IMR-90 (cell line): Measurements from ENCODE around the gene PALM. TPM values are rescaled to one million over a fixed set of nuclear protein-coding genes. Genes with fewer than 3 reads are reported as not detected.
"Not testable (repeated sequence)": the region's sequence is repeated elsewhere in the genome, so short reads cannot be mapped to it uniquely, and the experiment has no call there.

Experiments used
- ATAC-seq: fragments of 200-7000 bp; cut with Tn5 transposase; 2 replicates; pipeline ENCODE4 v1.9.1; 2020; ENCODE audit warnings: low read depth, mild to moderate bottlenecking, moderate library complexity
- BruUV-seq: library from RNA; stranded (reverse); fragments of 400-500 nt; replicated peaks from 2 replicates; lab custom pipeline; 2021; lab: Mats Ljungman, UMichigan
- CTCF ChIA-PET: fragments of 300-600 bp; formaldehyde crosslinking; extraction: SDS; loops from one replicate; lab custom pipeline; 2021; ENCODE audit warnings: antibody characterized with exemption; lab: Yijun Ruan, JAX
- POLR2A ChIA-PET: fragments of 300-600 bp; sonication (Branson Sonifier 250); formaldehyde crosslinking; loops from one replicate; lab custom pipeline; 2022; ENCODE audit warnings: antibody characterized with exemption; ENCODE audit not compliant: unreplicated experiment; lab: Charles Lee
- DNase-seq: peaks from one replicate; pipeline ENCODE4 v3.0.0; 2013
- H2AFZ ChIP-seq: replicated peaks from 2 replicates; pipeline ENCODE3; 2013; ENCODE audit warnings: low read length, mild to moderate bottlenecking; ENCODE audit not compliant: poor library complexity
- H2AK5ac ChIP-seq: 2 replicates; pipeline ENCODE4 v1.6.1; 2013; ENCODE audit warnings: low read depth, low read length, inconsistent platforms
- H2AK9ac ChIP-seq: replicated peaks from 2 replicates; pipeline ENCODE3; 2013; ENCODE audit warnings: mild to moderate bottlenecking, low read depth, low read length, moderate library complexity; ENCODE audit not compliant: poor library complexity
- H2BK120ac ChIP-seq: 2 replicates; pipeline ENCODE4 v1.6.1; 2013; ENCODE audit warnings: low read depth, low read length, inconsistent platforms
- H2BK15ac ChIP-seq: 3 replicates; pipeline ENCODE4 v1.6.1; 2013; ENCODE audit warnings: low read depth, low read length, inconsistent platforms
- H2BK20ac ChIP-seq: 2 replicates; pipeline ENCODE4 v1.6.1; 2013; ENCODE audit warnings: low read depth, mild to moderate bottlenecking, inconsistent platforms, low read length, moderate library complexity
- H2BK5ac ChIP-seq: 2 replicates; pipeline ENCODE4 v1.6.1; 2013; ENCODE audit warnings: mild to moderate bottlenecking, low read depth, low read length, inconsistent platforms; ENCODE audit not compliant: poor library complexity, severe bottlenecking
- H3K14ac ChIP-seq: replicated peaks from 2 replicates; pipeline ENCODE4 v1.6.1; 2013; ENCODE audit warnings: low read depth, low read length, inconsistent platforms
- H3K18ac ChIP-seq: 2 replicates; pipeline ENCODE4 v1.6.1; 2013; ENCODE audit warnings: low read depth, low read length, control low read depth
- H3K23ac ChIP-seq: 2 replicates; pipeline ENCODE4 v1.6.1; 2013; ENCODE audit warnings: low read depth, low read length, inconsistent platforms
- H3K27ac ChIP-seq: 2 replicates; pipeline ENCODE4 v1.5.1; 2013; ENCODE audit warnings: mild to moderate bottlenecking, control low read depth, low read length; ENCODE audit not compliant: insufficient read depth
- H3K27me3 ChIP-seq: 2 replicates; pipeline ENCODE4 v1.6.1; 2013; ENCODE audit warnings: low read length; ENCODE audit not compliant: control insufficient read depth, insufficient read depth
- H3K36me3 ChIP-seq: 2 replicates; pipeline ENCODE4 v1.6.1; 2013; ENCODE audit warnings: low read length, mixed read lengths; ENCODE audit not compliant: control insufficient read depth, insufficient read depth
- H3K4ac ChIP-seq: 2 replicates; pipeline ENCODE4 v1.6.1; 2013; ENCODE audit warnings: low read depth, low read length, inconsistent platforms
- H3K4me1 ChIP-seq: 2 replicates; pipeline ENCODE4 v1.6.1; 2013; ENCODE audit warnings: low read length, mixed read lengths; ENCODE audit not compliant: control insufficient read depth, insufficient read depth
- H3K4me2 ChIP-seq: 2 replicates; pipeline ENCODE4 v1.6.1; 2013; ENCODE audit warnings: low read depth, mild to moderate bottlenecking, control low read depth, low read length, moderate library complexity
- H3K4me3 ChIP-seq: 2 replicates; pipeline ENCODE4 v1.5.1; 2013; ENCODE audit warnings: low read depth, mild to moderate bottlenecking, control low read depth, low read length, moderate library complexity; ENCODE audit not compliant: insufficient read depth
- H3K56ac ChIP-seq: 2 replicates; pipeline ENCODE4 v1.6.1; 2013; ENCODE audit warnings: low read length, inconsistent platforms; ENCODE audit not compliant: insufficient read depth; ENCODE audit errors: extremely low read depth
- H3K79me1 ChIP-seq, 2 experiments: 2 replicates each; pipeline ENCODE4 v1.6.1; 2013; ENCODE audit warnings: low read length in 2 of 2, inconsistent platforms in 1 of 2, low read depth in 1 of 2
- H3K9ac ChIP-seq: 2 replicates; pipeline ENCODE4 v1.6.1; 2013; ENCODE audit warnings: low read depth, low read length, control low read depth
- H3K9me1 ChIP-seq: 2 replicates; pipeline ENCODE4 v1.6.1; 2013; ENCODE audit warnings: low read length, inconsistent platforms; ENCODE audit not compliant: insufficient read depth
- H3K9me3 ChIP-seq: 2 replicates; pipeline ENCODE4 v1.6.1; 2013; ENCODE audit warnings: low read length; ENCODE audit not compliant: control insufficient read depth, insufficient read depth
- H4K20me1 ChIP-seq: 2 replicates; pipeline ENCODE4 v1.6.1; 2013; ENCODE audit warnings: low read length, inconsistent platforms; ENCODE audit not compliant: insufficient read depth
- H4K5ac ChIP-seq: 2 replicates; pipeline ENCODE4 v1.6.1; 2013; ENCODE audit warnings: mild to moderate bottlenecking, low read depth, low read length, control low read depth
- H4K8ac ChIP-seq, 2 experiments: 2 replicates each; pipeline ENCODE4 v1.6.1; 2013; ENCODE audit warnings: low read depth in 2 of 2, low read length in 2 of 2, control low read depth in 1 of 2, inconsistent platforms in 1 of 2
- H4K91ac ChIP-seq: 2 replicates; pipeline ENCODE4 v1.6.1; 2013; ENCODE audit warnings: low read depth, low read length, inconsistent platforms; ENCODE audit not compliant: insufficient read depth
- WGBS, 2 experiments: methylation state at CpG; one replicate each; pipeline versions ENCODE4 v1.1.5 to v1.1.7; 2013; ENCODE audit warnings: missing lambda C conversion rate in 2 of 2; ENCODE audit not compliant: insufficient read length in 1 of 2; ENCODE audit errors: extremely low coverage in 2 of 2; 5-methylcytosine and 5-hydroxymethylcytosine counted together
- dilution Hi-C: fragments of 300-500 bp; cut with HindIII; formaldehyde crosslinking; loops from one replicate; pipeline ENCODE4 v1.14.3; 2018; ENCODE audit warnings: low sequenced_read_pairs; ENCODE audit not compliant: unreplicated experiment
- in situ Hi-C: fragments of 300-500 bp; cut with MboI; formaldehyde crosslinking; loops from 3 replicates; pipeline ENCODE4 v1.14.3; 2019; ENCODE audit warnings: low sequenced_read_pairs, inconsistent platforms, mixed read lengths
- intact Hi-C: fragments of 100-400 bp; cut with micrococcal nuclease; formaldehyde crosslinking; loops from 2 replicates; pipeline ENCODE4 v1.10.0; 2022
- polyA plus RNA-seq, 3 experiments: library from polyadenylated mRNA; depleted of rRNA; stranded (reverse); fragments of >200 nt; gene quantifications; 2 replicates each; pipeline ENCODE4 v1.2.3, GENCODE V29; 2012; ENCODE audit warnings: low replicate concordance in 1 of 3
- total RNA-seq: library from RNA; depleted of rRNA; stranded (reverse); fragments of >200 nt; gene quantifications from 2 replicates; pipeline ENCODE4 v1.2.3, GENCODE V29; 2012
- TF ChIP-seq, protein P1 (sequence below): fragments of 150-350 bp; IDR thresholded peaks from 2 replicates; pipeline ENCODE4 v1.6.1; 2016; ENCODE audit warnings: low read depth, mild to moderate bottlenecking, low read length, moderate library complexity, borderline replicate concordance

Gene PALM
- total and polyA plus RNA-seq, 2 of the 4 experiments (the other 2 are of a cell fraction), result 2.2 to 7.4 TPM

DNA sequence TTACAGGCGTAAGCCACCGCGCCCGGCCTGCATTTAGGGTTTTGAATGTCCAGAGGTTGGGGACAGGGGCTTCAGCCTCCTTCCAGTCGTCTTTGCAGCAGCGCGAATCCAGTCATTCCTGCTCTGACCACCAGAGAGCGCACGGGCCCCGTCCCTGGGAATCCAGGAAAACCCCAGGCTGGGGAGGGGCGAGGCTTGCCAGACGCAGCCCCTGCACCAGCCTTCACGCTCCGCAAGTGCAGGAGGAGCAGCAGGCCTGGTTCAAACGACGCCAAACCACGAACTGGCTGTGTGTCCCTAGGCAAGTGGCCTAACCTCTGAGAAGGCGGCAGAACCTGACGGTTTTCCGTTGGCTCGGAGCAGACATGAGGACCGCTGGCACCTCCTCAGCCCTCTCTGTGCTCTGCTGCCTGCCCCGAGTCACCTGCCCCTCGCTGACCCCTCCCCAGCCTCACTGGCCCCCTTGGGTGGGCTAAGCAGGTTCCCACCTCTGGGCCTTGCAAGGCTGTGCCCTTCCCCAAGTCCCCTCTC lies 43.8 kb upstream of the PALM start (continued):
- TF ChIP-seq, protein P1, sequence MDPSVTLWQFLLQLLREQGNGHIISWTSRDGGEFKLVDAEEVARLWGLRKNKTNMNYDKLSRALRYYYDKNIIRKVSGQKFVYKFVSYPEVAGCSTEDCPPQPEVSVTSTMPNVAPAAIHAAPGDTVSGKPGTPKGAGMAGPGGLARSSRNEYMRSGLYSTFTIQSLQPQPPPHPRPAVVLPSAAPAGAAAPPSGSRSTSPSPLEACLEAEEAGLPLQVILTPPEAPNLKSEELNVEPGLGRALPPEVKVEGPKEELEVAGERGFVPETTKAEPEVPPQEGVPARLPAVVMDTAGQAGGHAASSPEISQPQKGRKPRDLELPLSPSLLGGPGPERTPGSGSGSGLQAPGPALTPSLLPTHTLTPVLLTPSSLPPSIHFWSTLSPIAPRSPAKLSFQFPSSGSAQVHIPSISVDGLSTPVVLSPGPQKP, result no peak

DNA sequence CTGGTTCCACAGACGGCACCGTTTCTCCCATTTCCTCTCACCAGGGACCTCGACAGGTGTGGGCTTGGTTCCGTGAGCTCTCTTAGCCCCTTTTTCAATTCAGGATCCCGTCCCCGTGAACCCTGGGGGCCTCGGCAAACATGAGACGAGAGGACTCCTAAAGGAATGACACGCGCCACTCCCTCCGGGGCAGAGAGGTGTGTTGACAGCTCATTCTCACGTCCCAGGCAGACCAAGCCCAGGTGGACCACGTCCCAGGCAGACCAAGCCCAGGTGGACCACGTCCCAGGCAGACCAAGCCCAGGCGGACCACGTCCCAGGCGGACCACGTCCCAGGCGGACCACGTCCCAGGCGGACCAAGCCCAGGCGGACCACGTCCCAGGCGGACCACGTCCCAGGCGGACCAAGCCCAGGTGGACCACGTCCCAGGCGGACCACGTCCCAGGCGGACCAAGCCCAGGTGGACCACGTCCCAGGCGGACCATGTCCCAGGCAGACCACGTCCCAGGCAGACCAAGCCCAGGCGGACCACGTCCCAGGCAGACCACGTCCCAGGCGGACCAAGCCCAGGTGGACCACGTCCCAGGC lies 41.7 kb upstream of the PALM start:
- H3K4me2 ChIP-seq, H3K36me3 ChIP-seq, H3K4ac ChIP-seq, H2BK15ac ChIP-seq, H4K8ac ChIP-seq, CTCF ChIA-PET, H4K20me1 ChIP-seq, H3K18ac ChIP-seq, H3K9me1 ChIP-seq, H3K14ac ChIP-seq, H3K23ac ChIP-seq, H4K91ac ChIP-seq, H3K4me3 ChIP-seq, H3K9me3 ChIP-seq, H2BK120ac ChIP-seq, dilution Hi-C loops, H3K9ac ChIP-seq, H2BK20ac ChIP-seq, H3K4me1 ChIP-seq, ATAC-seq, H3K27me3 ChIP-seq, DNase-seq, H3K27ac ChIP-seq, BruUV-seq, H2AFZ ChIP-seq, H4K5ac ChIP-seq, H2BK5ac ChIP-seq, H3K56ac ChIP-seq: not testable (repeated sequence)
- H2AK5ac ChIP-seq, result 0 out of 2 replicates have a peak overlapping the region, but pooled peaks have one; percentile 16
- POLR2A ChIA-PET, result interaction anchor here (0.6 kb wide), 1 partner anchor 86 kb away, joined by 6 read pairs; no protein-coding TSS in a partner anchor
- peak overlapping the region; percentile 55 for H2AK9ac ChIP-seq
- WGBS, 2 experiments, result 82% methylated on average over 12 of the region's 38 CpGs; no CpG with 5 or more reads in 1 of the 2 experiments
- intact Hi-C loops (loop anchor here (10.0 kb wide), 1 partner anchor 198 kb away; no protein-coding TSS in a partner anchor), in situ Hi-C loops (loop anchor here (5.0 kb wide), 1 partner anchor 65 kb away; no protein-coding TSS in a partner anchor)
- H3K79me1 ChIP-seq, result peaks cover 0 to 11% of the 10 kb centered on the region in 2 experiments; a peak in 1 of 4 replicates

GRCh38 chr19:668675-669434 lies 39.9 kb upstream of the PALM start:
- H4K91ac ChIP-seq, H3K18ac ChIP-seq, H3K27ac ChIP-seq, H2BK5ac ChIP-seq, dilution Hi-C loops, H2AK5ac ChIP-seq, H4K5ac ChIP-seq, H2BK20ac ChIP-seq, H3K9me3 ChIP-seq, POLR2A ChIA-PET, DNase-seq, BruUV-seq, H2BK120ac ChIP-seq, ATAC-seq, H4K8ac ChIP-seq, H2AK9ac ChIP-seq, H3K4me2 ChIP-seq, H3K14ac ChIP-seq, H2BK15ac ChIP-seq, H3K4me3 ChIP-seq, H3K56ac ChIP-seq, H4K20me1 ChIP-seq, H3K4me1 ChIP-seq, H3K79me1 ChIP-seq, H3K9ac ChIP-seq, H3K4ac ChIP-seq, H2AFZ ChIP-seq, H3K36me3 ChIP-seq, H3K27me3 ChIP-seq, CTCF ChIA-PET, H3K23ac ChIP-seq, H3K9me1 ChIP-seq: not testable (repeated sequence)
- in situ Hi-C loops (loop anchor here (5.0 kb wide), 1 partner anchor 63 kb away; no protein-coding TSS in a partner anchor), intact Hi-C loops (loop anchor here (10.0 kb wide), 1 partner anchor 196 kb away; no protein-coding TSS in a partner anchor)
- WGBS, 2 experiments, result 44% methylated on average over 6 of the region's 12 CpGs; no CpG with 5 or more reads in 1 of the 2 experiments
